HepG2 (cell line): ENCODE measurements around the gene HYOU1. TPM values are rescaled to one million over a fixed set of nuclear protein-coding genes. Genes with fewer than 3 reads are reported as not detected.

ENCODE experiments used
- ATAC-seq: fragments of 200-7000 bp; cut with Tn5 transposase; 3 replicates; pipeline ENCODE4 v1.9.1; 2020; ENCODE audit warnings: mild to moderate bottlenecking, moderate library complexity
- BruUV-seq: library from RNA; stranded (reverse); fragments of 400-500 nt; replicated peaks from 2 replicates; lab custom pipeline; 2021; lab: Mats Ljungman, UMichigan
- CTCF ChIA-PET: fragments of 300-600 bp; formaldehyde crosslinking; extraction: SDS; loops from one replicate; lab custom pipeline; 2021; ENCODE audit warnings: low total read pairs, inconsistent platforms, low intra/inter-chr PET ratio; lab: Yijun Ruan, JAX
- POLR2A ChIA-PET: fragments of 350-600 bp; sonication (Branson Sonifier 250); formaldehyde crosslinking; loops from one replicate; lab custom pipeline; 2020; ENCODE audit warnings: antibody characterized with exemption, inconsistent platforms; lab: Yijun Ruan, JAX
- DNase-seq: peaks from one replicate; pipeline ENCODE4 v3.0.0-alpha.2; 2015; ENCODE audit warnings: low spot score
- FAIRE-seq: peaks from 3 replicates; lab custom pipeline; 2011; peaks lifted over from hg19 to GRCh38; lab: Jason Lieb, UNC
- H2AFZ ChIP-seq: one replicate; pipeline ENCODE4 v1.6.1; 2011; ENCODE audit warnings: low read length, inconsistent platforms
- H3K27ac ChIP-seq: fragments of 300-600 bp; 3 replicates; pipeline ENCODE4 v1.8.0; 2011; ENCODE audit warnings: mixed run types, mild to moderate bottlenecking, mixed read lengths, low read length, inconsistent platforms; ENCODE audit not compliant: insufficient read depth; ENCODE audit errors: extremely low read length
- H3K27me3 ChIP-seq, 2 experiments: fragments of 200-600 bp in 1 of 2; 2 replicates in 1 of 2; 3 replicates in 1 of 2; pipeline versions ENCODE4 v1.6.0 to v1.8.0; 2011; ENCODE audit warnings: low read length in 2 of 2, mild to moderate bottlenecking in 2 of 2, moderate library complexity in 2 of 2, inconsistent platforms in 1 of 2; ENCODE audit not compliant: insufficient read depth in 2 of 2, control insufficient read depth in 1 of 2
- H3K36me3 ChIP-seq, 2 experiments: fragments of 200-600 bp in 1 of 2; replicated peaks in 1 of 2; 2 replicates in 1 of 2; 3 replicates in 1 of 2; pipeline versions ENCODE4 v1.5.1 to v1.8.0; 2011; ENCODE audit warnings: low read length in 2 of 2, inconsistent platforms in 1 of 2; ENCODE audit not compliant: insufficient read depth in 2 of 2, control insufficient read depth in 1 of 2
- H3K4me1 ChIP-seq: 2 replicates; pipeline ENCODE4 v1.5.1; 2012; ENCODE audit warnings: low read length, inconsistent platforms; ENCODE audit not compliant: insufficient read depth
- H3K4me2 ChIP-seq: 2 replicates; pipeline ENCODE4 v1.6.0; 2011; ENCODE audit warnings: low read depth, low read length, inconsistent platforms
- H3K4me3 ChIP-seq, 3 experiments: fragments of 200-600 bp in 1 of 3; sonication (generic), shearing (Covaris generic) in 1 of 3; replicated peaks in 1 of 3; 2 replicates each; pipeline ENCODE4 v1.5.1; 2011 to 2016; ENCODE audit warnings: low read length in 3 of 3, inconsistent platforms in 2 of 3, low read depth in 2 of 3, mild to moderate bottlenecking in 2 of 3, control low read depth in 1 of 3, mixed read lengths in 1 of 3; ENCODE audit not compliant: insufficient read depth in 1 of 3
- H3K79me2 ChIP-seq: one replicate; pipeline ENCODE4 v1.6.1; 2011; ENCODE audit warnings: low read length, inconsistent platforms; ENCODE audit not compliant: insufficient read depth
- H3K9ac ChIP-seq: 2 replicates; pipeline ENCODE4 v1.6.0; 2011; ENCODE audit warnings: mild to moderate bottlenecking, low read depth, low read length, inconsistent platforms; ENCODE audit not compliant: insufficient read depth
- H3K9me3 ChIP-seq: 2 replicates; pipeline ENCODE4 v1.5.1; 2012; ENCODE audit warnings: mild to moderate bottlenecking, low read length
- H4K20me1 ChIP-seq: 2 replicates; pipeline ENCODE4 v1.6.0; 2011; ENCODE audit warnings: inconsistent platforms, mild to moderate bottlenecking, low read length, moderate library complexity; ENCODE audit not compliant: insufficient read depth
- DDIT3 ChIP-seq: sonication (generic); formaldehyde crosslinking; IDR thresholded peaks from 2 replicates; pipeline ENCODE4 v1.4.0; 2020; ENCODE audit warnings: mild to moderate bottlenecking, missing genetic modification reagents
- FOXO1 ChIP-seq: sonication (generic); formaldehyde crosslinking; IDR thresholded peaks from 2 replicates; pipeline ENCODE4 v1.4.0; 2020; ENCODE audit warnings: missing genetic modification reagents
- FUBP1 ChIP-seq: sonication (generic); formaldehyde crosslinking; IDR thresholded peaks from 2 replicates; pipeline ENCODE4 v1.5.1; 2020; ENCODE audit warnings: missing genetic modification reagents, mild to moderate bottlenecking, borderline replicate concordance
- NFE2L1 ChIP-seq: sonication (generic); formaldehyde crosslinking; IDR thresholded peaks from 2 replicates; pipeline ENCODE4 v1.4.0; 2020; ENCODE audit warnings: missing genetic modification reagents, mild to moderate bottlenecking, borderline replicate concordance
- NFE2L2 ChIP-seq: fragments of 150-350 bp; IDR thresholded peaks from 2 replicates; pipeline ENCODE4 v1.6.1; 2014; ENCODE audit warnings: low read length
- PPARG ChIP-seq: conservative IDR thresholded peaks from 2 replicates; pipeline ENCODE4 v1.6.1; 2016; ENCODE audit warnings: missing biosample characterization, missing genetic modification reagents
- SATB2 ChIP-seq: sonication (generic); formaldehyde crosslinking; IDR thresholded peaks from 2 replicates; pipeline ENCODE4 v1.5.0; 2020; ENCODE audit warnings: missing genetic modification reagents
- SIX4 ChIP-seq: sonication (generic); formaldehyde crosslinking; IDR thresholded peaks from 2 replicates; pipeline ENCODE4 v1.4.0; 2020; ENCODE audit warnings: missing genetic modification reagents
- TFDP1 ChIP-seq: IDR thresholded peaks from 2 replicates; pipeline ENCODE4 v1.6.1; 2016; ENCODE audit warnings: missing compliant biosample characterization, missing genetic modification reagents, borderline replicate concordance
- ZNF143 ChIP-seq: sonication (generic); formaldehyde crosslinking; IDR thresholded peaks from 2 replicates; pipeline ENCODE4 v1.4.0; 2020; ENCODE audit warnings: missing genetic modification reagents
- ZNF274 ChIP-seq: sonication (generic); formaldehyde crosslinking; IDR thresholded peaks from 2 replicates; pipeline ENCODE4 v1.5.1; 2020; ENCODE audit warnings: mild to moderate bottlenecking, missing genetic modification reagents
- ZNF335 ChIP-seq: sonication (generic); formaldehyde crosslinking; IDR thresholded peaks from 2 replicates; pipeline ENCODE4 v1.4.0; 2020; ENCODE audit warnings: missing genetic modification reagents
- ZNF616 ChIP-seq: sonication (generic); formaldehyde crosslinking; IDR thresholded peaks from 2 replicates; pipeline ENCODE4 v1.5.0; 2020; ENCODE audit warnings: low read depth, mild to moderate bottlenecking, missing genetic modification reagents
- WGBS: methylation state at CpG from one replicate; pipeline ENCODE4 v1.1.6; 2017; ENCODE audit warnings: low lambda C conversion rate; 5-methylcytosine and 5-hydroxymethylcytosine counted together
- in situ Hi-C: cut with HindIII; loops from 2 replicates; pipeline ENCODE4 v1.10.0; 2017; ENCODE audit warnings: low pct_unique_long_range_greater_than_20kb; ENCODE audit not compliant: extremely low pct_ligation_motif_present
- intact Hi-C: fragments of 100-400 bp; cut with micrococcal nuclease; formaldehyde crosslinking; loops from one replicate; pipeline ENCODE4 v1.10.0; 2022; ENCODE audit not compliant: unreplicated experiment
- polyA plus RNA-seq, 8 experiments: library from polyadenylated mRNA; depleted of rRNA in 3 of 8; stranded (reverse) in 7 of 8; unstranded in 1 of 8; fragments of >200 nt; fragmentation: Illumina TruSeq in 4 of 8; extraction: Trizol in 4 of 8; gene quantifications; 2 replicates each; pipeline versions ENCODE4 v1.2.1 to v1.2.3, GENCODE V29; 2011 to 2016; ENCODE audit warnings: low read depth in 4 of 8, missing spikeins in 1 of 8, mixed read lengths in 1 of 8; ENCODE audit not compliant: insufficient read depth in 1 of 8
- total RNA-seq, 5 experiments: library from RNA; depleted of rRNA; stranded (reverse); fragments of >200 nt; fragmentation: Illumina TruSeq; extraction: Trizol; gene quantifications; 2 replicates each; pipeline ENCODE4 v1.2.3, GENCODE V29; 2016; ENCODE audit warnings: low read depth in 1 of 5
- TF ChIP-seq, protein P1 (sequence below): sonication (generic); formaldehyde crosslinking; IDR thresholded peaks from 2 replicates; pipeline ENCODE4 v1.5.0; 2020; ENCODE audit warnings: mild to moderate bottlenecking, missing genetic modification reagents
- TF ChIP-seq, protein P2 (sequence below): sonication (generic); formaldehyde crosslinking; IDR thresholded peaks from 2 replicates; pipeline ENCODE4 v1.4.0; 2020; ENCODE audit warnings: missing genetic modification reagents

The HYOU1 gene
- total and polyA plus RNA-seq, 2 of the 13 experiments (the other 11 are each of a cell fraction or from before 2014, with no cell fraction given): 127 to 155 TPM

DNA sequence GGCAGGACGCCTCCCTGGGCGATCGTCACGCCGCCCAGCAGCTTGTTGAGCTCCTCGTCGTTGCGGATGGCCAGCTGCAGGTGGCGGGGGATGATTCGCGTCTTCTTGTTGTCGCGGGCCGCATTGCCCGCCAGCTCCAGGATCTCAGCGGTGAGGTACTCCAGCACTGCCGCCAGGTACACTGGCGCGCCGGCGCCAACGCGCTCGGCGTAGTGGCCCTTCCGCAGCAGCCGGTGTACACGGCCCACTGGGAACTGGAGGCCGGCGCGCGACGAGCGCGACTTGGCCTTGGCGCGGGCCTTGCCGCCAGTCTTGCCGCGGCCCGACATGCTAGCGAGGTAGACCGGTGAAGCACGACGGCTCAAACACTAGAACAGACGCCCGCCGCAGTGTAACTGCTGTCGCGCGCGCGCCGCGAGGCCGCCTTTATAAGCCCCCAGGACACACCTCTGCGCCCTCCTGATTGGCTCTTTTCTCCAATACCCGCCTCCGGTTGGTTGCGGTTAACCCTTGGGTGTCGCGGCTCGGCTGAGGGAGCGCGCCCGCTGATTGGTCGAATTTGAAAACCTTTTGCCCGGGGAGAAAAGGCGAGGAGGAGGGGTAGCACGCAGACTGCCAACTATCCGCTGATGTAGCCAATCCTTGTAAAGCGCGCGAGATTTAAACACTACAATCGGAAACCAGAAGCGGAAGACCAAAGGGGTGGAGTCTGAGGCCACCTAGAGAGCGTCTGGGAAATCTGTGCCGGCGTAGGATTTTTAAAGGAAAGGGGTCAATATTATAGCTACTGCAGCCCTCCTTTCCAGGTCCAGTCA is 38.3 kb upstream of the HYOU1 start:
- H3K9me3 ChIP-seq: no peaks in the 10 kb centered on the region
- H3K4me2 ChIP-seq: peak overlapping the region; percentile 65
- ChIA-PET CTCF (interaction anchor here (1.0 to 1.5 kb wide), 2 partner anchors 28 to 61 kb away, joined by 3 read pairs; partner anchors contain the start of gene VPS11), POLR2A (interaction anchor here (0.6 to 3.1 kb wide), 27 partner anchors 10 to 273 kb away, joined by 3 to 109 read pairs (median 4); partner anchors contain the start of genes C2CD2L, HINFP, HMBS and RPS25)
- DNase-seq (peak; percentile 99), FAIRE-seq (peak; percentile 97), ATAC-seq (peak; percentile 77)
- no peak overlapping the region for H2AFZ ChIP-seq
- peak overlapping the region; percentile 93 for H3K9ac ChIP-seq
- no peaks in the 10 kb centered on the region for H3K27me3 ChIP-seq
- H4K20me1 ChIP-seq: peaks cover 16% of the 10 kb centered on the region
- intact Hi-C loops (loop anchor here (2.0 kb wide), 4 partner anchors 30 to 64 kb away; partner anchors contain the start of genes HYOU1 and SLC37A4), in situ Hi-C loops (no loop called here)
- WGBS: 3% methylated on average over 25 of the region's 79 CpGs
- TSS peak; percentile 73 for BruUV-seq
- peaks cover 37% of the 10 kb centered on the region for H3K79me2 ChIP-seq
- peaks cover 10 to 36% of the 10 kb centered on the region in 2 experiments; a peak in 4 of 5 replicates for H3K36me3 ChIP-seq
- H3K4me3 ChIP-seq: peak overlapping the region; percentile 78 to 93 (median 91)
- peak overlapping the region; percentile 78 for H3K27ac ChIP-seq
- H3K4me1 ChIP-seq: peaks cover 38% of the 10 kb centered on the region
- TF ChIP-seq, protein P1, sequence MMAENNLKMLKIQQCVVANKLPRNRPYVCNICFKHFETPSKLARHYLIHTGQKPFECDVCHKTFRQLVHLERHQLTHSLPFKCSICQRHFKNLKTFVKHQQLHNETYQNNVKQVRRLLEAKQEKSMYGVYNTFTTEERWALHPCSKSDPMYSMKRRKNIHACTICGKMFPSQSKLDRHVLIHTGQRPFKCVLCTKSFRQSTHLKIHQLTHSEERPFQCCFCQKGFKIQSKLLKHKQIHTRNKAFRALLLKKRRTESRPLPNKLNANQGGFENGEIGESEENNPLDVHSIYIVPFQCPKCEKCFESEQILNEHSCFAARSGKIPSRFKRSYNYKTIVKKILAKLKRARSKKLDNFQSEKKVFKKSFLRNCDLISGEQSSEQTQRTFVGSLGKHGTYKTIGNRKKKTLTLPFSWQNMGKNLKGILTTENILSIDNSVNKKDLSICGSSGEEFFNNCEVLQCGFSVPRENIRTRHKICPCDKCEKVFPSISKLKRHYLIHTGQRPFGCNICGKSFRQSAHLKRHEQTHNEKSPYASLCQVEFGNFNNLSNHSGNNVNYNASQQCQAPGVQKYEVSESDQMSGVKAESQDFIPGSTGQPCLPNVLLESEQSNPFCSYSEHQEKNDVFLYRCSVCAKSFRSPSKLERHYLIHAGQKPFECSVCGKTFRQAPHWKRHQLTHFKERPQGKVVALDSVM (CRISPR knock-in tag): peak; percentile 72
- 0 out of 2 replicates have a peak, but pooled peaks have one; percentile 79 for TF ChIP-seq FUBP1 (CRISPR knock-in tag)
- no peak for TF ChIP-seq ZNF616 (CRISPR knock-in tag)
- 0 out of 2 replicates have a peak, but pooled peaks have one; percentile 15 for TF ChIP-seq SIX4 (CRISPR knock-in tag)
- TF ChIP-seq TFDP1 (CRISPR knock-in tag): peak; percentile 98
- no peak; the same call in 1 of the 2 replicates for TF ChIP-seq NFE2L1 (CRISPR knock-in tag)
- TF ChIP-seq, protein P2, sequence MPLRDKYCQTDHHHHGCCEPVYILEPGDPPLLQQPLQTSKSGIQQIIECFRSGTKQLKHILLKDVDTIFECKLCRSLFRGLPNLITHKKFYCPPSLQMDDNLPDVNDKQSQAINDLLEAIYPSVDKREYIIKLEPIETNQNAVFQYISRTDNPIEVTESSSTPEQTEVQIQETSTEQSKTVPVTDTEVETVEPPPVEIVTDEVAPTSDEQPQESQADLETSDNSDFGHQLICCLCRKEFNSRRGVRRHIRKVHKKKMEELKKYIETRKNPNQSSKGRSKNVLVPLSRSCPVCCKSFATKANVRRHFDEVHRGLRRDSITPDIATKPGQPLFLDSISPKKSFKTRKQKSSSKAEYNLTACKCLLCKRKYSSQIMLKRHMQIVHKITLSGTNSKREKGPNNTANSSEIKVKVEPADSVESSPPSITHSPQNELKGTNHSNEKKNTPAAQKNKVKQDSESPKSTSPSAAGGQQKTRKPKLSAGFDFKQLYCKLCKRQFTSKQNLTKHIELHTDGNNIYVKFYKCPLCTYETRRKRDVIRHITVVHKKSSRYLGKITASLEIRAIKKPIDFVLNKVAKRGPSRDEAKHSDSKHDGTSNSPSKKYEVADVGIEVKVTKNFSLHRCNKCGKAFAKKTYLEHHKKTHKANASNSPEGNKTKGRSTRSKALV (CRISPR knock-in tag): peak; percentile 82
- TF ChIP-seq ZNF335 (CRISPR knock-in tag): 0 out of 2 replicates have a peak, but pooled peaks have one; percentile 16
- peak; percentile 68 for TF ChIP-seq SATB2 (CRISPR knock-in tag)
- no peak for TF ChIP-seq DDIT3 (CRISPR knock-in tag)
- peak; percentile 54 for TF ChIP-seq ZNF143 (CRISPR knock-in tag)
- peak; percentile 28; the same call in 1 of the 2 replicates for TF ChIP-seq PPARG (CRISPR knock-in tag)
- TF ChIP-seq NFE2L2: no peak
- TF ChIP-seq FOXO1 (CRISPR knock-in tag): no peak; the same call in 1 of the 2 replicates
- peak; percentile 92 for TF ChIP-seq ZNF274 (CRISPR knock-in tag)
